Fibroblast of upper back skin (primary cell): ENCODE data around the gene RRP1.
A peak's percentile ranks its signal among the peaks of the same experiment; 100 is the strongest.

Experiments used
- DNase-seq: peaks from one replicate; pipeline ENCODE4 v3.0.0-alpha.2; 2013

The RRP1 gene

DNA sequence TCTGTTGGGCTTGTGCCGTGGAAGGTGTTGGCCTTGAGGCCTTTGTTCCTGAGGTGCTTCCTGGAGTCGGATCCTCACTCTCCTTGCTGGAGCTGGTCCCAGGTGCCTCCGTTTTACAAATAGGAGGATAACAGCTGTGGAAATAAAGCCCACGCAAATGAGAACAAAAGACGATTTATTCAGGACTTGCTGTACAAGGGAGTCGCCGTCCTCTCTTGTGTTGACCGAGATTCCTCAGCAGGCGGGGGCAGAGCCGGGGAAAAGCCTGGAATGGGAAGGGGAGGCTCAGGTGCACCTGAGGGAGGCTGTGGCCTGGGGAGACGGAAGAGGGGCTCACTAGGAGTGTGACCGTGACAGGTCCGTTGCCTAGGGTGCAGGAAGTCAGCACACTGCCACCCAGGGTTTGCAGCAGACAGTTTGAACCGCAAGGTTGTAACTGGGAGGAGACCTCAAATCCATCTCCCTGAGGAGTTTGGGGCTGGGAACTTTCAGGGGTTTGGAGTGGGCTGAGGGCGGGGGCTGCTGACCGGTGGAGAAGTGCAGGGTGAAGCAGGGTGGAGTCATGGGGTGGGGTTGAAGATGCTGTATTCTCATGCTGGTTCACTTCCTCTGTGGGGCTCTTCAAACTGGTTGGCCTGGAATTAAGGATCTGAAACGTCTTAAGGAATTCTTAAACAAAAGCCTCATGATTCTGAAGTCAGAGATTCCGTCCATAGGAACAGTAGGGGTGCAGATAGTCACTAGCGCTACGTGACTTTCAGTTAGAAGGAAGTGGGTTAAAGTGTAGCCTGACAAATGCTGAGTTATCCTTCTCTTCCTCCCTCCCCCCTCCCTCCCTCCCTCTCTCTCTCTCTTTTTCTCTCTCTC, 10.7 kb upstream of the RRP1 start:
- peak; percentile 10 for DNase-seq

DNA sequence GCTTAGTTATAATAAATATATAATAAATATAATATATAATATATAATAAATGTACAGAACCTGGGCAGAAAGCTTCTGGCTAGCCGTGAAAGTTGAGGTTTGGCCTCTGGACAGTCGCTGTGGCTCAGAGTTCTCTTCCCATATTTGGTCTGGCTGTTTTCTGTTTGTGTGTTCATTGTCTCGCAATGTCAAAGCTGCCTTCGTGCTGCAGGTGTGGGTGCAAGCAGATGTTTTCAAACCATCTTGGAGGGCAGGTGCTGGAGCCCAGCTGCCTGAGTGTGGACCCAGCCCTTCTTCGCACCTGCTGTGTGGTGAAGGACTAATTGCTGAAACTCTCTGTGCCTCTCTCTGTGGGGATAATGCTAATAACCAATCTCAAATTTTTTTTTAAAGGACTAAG, 9.7 kb upstream of the RRP1 start:
- no peak for DNase-seq

DNA sequence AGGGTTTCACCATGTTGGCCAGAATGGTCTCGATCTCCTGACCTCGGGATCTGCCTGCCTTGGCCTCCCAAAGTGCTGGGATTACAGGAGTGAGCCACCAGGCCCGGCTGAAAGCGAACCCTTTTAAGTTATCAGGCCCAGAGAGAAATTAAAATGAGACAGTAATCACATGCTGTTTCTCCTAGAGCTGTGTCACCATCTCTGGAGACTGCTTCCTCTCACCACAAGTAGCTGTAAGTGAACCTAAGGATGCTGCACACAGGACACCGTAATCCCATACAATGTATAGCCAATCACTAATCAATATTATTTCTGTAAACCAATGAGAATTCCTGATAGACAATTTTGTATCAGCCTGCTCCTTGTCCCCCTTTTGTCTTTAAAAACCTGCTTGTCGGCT, 7.5 kb upstream of the RRP1 start:
- DNase-seq: no peak

DNA sequence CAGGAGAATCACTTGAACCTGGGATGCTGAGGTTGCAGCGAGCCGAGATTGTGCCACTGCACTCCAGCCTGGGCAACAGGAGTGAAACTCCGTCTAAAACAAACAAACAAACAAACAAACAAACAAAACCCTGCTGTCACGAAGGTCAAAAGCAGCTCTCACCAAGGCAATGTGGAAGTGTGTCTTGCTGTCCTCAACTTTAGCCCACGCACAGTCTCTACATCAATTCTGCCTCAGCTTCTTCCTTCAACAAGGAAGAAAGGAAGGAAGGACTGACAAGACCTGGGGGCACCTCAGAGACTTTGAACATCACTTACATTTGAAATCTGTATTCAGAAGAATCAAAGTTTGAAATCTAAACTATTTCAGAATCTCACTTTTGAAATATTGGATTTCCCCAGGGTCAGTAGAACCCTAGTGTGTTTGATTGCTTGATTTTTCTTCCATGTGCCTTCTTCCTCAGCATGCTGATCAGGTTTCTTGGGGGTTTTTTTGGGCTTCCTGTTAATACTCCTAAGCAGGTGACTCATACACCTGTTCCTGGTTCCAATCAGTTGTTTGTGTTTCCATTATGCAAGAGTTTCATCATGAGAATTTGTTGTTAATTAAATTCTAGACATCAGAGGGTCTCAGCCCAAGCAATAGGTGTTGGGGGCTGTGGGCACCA, 6.8 kb upstream of the RRP1 start:
- no peak for DNase-seq

DNA sequence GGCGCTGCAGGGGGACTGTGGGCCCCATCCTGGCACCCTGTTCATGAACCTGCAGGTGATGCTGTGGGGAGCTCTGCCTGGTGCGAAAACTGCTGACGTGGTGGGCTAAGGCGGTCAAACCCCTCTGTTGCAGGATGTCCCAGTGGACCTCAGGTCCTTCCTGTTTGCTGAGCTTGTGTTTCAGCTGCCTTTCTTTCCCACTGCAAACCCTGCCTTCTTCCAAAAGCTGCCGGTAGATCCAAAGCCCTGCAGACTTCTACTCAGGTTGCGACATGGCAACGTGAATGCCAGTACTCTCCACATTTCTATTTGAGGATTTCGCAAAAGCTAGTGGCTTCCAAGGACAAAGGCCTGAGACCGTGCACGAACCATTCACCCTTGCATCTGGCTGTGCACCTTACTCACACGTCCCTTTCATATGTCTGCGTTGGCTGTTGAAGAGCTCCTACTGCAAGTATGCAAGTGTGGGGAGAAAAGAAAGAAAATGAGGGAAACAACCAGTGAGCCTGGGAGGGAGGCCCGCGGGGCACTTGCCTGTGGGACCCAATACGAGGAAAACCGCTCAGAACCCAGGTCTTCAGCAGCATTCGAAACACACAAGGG, 6.2 kb upstream of the RRP1 start:
- DNase-seq: no peak

DNA sequence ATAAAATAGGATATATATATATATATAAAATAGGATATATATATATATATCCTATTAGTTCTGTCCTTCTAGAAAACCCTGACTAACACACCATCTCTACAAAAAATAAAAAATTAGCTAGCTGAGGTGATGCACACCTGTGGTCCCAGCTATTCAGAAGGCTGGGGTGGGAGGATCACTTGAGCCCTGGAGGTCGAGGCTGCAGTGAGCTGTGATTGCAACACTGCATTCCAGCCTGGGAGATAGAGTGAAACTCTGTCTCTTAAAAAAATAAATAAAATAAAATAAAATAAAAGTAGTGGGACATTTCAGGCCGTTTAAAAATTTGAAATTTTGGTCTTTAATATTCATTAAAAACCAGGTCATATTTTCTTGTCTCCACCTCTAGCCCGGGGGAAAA, 4.2 kb upstream of the RRP1 start:
- no peak for DNase-seq

DNA sequence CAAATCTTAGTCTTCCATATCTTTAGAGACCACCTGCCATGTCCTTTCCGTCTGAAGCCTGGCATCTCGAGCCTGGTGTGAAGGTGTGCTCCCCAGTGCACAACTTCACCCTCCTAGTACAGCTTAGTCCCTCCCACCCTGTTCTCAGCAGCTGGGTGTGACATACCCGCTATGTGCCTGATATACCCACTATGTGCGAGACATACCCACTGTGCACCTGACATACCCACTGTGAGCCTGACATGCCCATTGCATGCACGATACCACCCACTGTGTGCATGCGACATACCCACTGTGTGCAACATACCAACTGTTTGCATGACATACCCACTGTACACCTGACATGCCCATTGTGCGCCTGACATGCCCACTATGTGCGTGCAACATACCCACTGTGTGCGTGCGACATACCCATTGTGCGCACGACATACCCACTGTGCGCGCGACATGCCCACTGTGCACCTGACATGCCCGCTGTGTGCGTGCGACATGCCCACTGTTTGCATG, 3.0 kb upstream of the RRP1 start:
- no peak for DNase-seq

DNA sequence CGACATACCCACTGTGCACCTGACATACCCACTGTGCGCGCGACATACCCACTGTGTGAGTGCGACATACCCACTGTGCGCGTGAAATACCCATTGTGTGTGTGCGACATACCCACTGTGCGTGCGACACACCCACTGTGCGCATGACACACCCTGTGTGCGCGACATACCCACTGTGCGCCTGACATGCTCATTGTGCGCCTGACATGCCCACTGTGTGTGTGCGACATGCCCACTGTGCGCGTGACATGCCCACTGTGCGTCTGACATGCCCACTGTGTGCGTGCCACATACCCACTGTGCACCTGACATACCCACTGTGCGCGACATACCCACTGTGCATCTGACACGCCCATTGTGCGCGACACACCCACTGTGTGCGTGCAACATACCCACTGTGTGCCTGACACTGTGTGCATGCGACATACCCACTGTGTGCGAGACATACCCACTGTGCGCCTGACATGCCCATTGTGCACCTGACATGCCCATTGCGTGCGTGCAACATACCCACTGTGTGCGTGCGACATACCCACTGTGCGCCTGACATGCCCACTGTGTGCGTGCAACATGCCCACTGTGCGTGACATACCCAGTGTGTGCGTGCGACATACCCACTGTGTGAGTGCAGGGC, 2.5 kb upstream of the RRP1 start:
- DNase-seq: no peak

DNA sequence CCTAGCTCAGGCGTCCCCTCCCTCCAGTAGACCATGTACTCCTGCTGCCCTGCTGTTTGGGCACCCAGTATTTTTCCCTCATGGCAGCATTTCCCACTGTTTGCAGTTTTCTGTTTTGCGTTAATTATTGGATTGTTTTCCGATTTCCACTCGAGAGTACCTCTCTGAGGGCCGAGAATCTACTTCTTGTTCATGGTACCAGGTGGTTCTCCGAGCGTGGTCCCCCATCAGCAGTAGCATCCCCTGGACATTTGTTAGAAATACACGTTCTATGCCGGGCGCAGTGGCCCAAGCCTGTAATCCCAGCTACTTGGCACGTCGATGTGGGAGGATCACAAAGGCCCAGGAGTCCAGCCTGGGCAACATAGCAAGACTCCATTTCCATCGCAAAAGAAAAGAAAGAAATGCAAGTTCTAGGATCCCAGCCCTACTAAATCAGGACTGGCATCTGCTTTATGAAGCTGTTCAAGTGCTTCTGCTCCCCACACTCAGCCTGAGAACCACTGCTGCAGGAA, 690 bp downstream of the RRP1 start:
- no peak for DNase-seq

DNA sequence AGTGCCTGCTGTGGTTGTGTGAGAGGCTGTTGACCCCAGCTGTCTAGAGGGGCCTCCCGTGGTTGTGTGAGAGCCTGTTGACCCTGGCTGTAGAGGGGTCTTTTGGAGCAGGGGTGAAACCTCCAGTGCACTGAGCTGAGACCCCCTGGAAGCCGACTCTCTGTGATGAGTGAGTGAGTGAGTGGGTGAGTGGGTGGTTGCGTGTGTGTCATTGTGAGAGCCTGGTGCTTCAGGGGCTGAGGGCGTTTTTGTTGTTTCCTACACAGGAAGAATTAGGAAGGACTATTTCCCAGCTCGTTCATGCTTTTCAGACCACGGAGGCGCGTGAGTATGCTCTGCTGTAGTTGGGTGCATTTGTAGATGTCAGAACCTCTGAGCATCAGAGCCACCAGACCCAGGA, 3.0 kb downstream of the RRP1 start:
- no peak for DNase-seq

DNA sequence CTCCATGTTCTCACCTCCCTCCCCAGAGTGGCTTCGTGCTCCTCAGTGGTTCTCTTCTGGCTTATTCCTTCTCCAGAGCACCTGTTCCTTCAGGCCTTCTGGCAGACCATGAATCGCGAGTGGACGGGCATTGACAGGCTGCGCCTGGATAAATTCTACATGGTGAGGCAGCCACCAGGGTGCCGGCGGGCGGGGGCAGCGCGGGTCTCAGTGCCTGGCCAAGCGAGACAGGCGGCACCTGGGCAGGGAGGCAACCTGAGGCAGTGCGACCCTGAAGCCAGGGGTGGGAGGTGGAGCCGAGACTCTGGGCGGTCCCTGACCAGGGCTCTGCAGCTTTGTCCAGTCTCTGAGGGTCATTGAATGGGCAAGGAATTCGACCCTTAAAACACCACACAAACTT, 3.9 kb downstream of the RRP1 start:
- no peak for DNase-seq

DNA sequence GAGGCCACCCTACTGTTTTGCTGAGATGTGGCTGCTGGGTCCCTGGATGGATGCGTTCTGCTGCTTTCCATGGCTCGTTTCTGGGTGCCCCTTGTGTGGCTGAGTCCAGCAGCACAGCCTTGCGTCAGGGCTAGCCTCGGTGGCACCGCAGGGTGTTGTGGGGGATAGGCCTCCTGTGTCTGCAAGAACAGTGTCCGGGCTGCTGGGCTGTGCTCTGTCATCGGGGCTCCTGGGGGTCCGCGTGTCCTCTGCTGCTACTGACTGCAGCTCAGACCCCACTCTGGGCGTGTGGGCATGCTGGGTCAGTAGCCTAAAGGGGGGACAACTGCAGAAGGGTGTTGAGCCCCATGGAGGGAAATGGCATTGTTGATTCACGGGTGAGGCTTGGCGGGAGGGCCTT, 4.9 kb downstream of the RRP1 start:
- DNase-seq: no peak

DNA sequence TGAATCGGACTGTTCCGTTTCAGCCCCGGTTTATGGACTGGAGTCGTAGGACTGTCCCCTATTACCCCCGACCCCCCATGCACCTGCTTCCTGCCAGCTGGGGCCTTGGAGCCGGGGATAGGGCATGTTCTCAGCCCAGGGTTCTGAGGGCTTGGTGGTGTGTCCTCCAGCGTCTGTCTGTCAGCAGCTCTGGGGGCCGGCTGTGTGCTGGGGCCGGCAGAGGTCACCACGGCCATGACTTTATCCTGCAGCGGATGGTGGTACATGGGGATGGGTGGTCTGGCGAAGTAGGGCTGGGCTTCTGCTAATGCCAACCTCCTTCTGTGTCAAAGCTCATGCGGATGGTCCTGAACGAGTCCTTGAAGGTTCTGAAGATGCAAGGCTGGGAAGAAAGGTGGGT, 5.5 kb downstream of the RRP1 start:
- DNase-seq: no peak

DNA sequence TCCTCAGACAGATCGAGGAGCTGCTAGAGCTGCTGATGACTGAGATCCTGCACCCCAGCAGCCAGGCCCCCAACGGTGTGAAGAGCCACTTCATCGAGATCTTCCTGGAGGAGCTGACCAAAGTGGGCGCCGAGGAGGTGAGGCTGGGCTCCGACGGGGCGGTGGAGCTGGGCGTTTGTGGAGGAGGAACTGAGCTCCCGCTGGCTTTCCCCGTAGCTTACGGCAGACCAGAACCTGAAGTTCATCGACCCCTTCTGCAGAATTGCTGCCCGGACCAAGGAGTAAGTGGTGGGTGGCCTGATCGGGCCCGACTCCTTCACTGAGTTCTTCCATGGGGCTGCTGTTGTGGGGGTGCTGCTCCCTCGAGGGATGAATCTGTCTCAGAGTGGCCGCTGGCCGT, 8.0 kb downstream of the RRP1 start:
- no peak for DNase-seq

DNA sequence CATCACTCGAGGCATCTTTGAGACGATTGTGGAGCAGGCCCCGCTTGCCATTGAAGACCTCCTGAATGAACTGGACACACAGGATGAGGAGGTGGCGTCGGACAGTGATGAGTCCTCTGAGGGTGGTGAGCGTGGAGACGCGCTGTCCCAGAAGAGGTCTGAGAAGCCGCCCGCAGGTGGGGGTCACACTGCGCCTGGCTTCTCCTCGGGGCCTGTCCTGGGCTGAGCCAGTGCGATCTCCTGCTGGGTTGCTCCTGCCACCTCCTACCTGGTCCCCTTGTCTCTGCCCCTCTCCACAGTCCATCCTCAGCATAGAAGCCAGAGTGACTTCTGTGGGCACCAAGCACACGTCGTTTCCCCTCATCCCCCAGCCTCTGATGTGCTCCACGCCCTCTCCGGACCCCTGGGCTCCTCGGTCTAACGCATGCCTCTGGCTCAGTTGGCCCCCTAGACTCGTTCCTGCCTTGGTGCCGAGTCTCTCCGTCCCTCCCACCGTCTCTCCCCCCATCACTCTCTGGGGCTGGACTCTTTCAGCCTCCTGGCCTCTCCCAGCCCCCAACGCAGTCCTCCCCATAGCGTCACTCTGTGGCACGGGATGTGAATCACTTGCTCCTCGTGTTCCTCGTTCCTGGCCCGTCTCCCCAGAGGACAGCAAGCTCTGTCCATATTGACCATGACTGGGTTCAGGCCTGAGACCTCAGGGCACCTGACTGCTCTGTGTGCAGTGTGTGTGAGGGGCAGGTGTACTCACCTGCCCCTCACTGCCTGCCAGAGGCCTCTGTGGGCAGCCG, 8.7 kb downstream of the RRP1 start:
- DNase-seq: no peak

DNA sequence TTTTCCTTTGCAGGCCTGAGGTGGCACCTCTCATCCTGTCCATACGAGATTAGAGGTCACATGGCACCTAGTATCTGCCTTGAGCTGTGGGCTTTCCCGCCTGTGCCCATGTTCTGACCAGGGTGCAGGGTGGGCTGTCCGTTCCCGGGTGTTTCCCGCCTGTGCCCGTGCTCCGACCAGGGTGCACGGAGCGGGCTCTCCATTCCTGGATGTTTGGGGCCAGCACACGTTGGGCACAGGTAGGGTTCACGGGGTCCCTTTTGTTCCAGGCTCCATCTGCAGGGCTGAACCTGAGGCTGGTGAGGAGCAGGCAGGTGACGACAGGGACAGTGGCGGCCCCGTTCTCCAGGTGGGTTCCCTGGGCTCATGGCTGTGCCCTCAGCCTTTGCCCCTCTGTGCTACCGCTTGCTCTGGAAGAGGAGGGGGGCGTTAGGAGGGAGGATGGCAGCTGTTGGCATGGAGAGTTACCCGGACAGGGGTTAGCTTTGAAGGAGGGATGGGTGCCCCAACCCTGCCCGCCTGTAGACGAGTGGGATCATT, 10.0 kb downstream of the RRP1 start:
- DNase-seq: no peak

DNA sequence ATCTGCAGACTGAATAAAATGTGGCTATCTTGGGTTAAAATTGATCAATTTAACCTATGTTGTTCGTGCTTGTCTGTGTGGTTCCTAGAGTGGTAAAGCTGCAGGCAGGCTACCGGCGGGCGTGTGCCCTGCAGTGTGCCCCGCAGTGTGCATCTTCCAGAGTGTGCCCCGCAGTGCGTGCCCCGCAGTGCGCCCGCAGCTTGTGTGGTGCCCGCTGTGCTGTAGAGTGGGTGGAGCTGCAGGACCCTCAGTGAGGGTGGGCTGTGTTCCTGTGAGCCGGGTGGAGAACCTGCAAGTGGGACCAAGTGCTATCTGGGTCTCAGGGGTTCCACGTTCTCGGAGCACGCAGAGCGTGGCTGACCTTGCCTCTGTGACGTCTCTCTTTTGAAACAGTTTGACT, 10.7 kb downstream of the RRP1 start:
- no peak for DNase-seq

DNA sequence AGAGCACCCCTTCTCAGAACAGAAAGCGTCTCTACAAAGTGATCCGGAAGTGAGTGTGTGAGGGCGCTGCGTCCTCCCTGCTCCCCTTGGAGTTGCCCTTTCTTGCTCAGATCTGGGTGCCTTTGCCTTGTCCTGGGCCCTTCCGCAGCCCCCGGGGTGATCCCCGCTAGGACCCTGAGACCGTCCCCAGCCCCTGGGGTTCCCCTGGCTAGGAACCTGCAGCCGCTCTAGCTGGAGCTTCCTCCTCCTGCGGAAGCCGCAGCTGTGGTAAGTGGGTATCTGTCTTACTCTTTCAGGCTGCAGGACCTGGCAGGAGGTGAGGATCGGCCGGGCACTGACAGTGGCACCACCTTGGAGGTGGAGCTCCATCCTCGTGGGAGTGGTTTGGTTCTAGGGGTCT, 11.2 kb downstream of the RRP1 start:
- DNase-seq: no peak

DNA sequence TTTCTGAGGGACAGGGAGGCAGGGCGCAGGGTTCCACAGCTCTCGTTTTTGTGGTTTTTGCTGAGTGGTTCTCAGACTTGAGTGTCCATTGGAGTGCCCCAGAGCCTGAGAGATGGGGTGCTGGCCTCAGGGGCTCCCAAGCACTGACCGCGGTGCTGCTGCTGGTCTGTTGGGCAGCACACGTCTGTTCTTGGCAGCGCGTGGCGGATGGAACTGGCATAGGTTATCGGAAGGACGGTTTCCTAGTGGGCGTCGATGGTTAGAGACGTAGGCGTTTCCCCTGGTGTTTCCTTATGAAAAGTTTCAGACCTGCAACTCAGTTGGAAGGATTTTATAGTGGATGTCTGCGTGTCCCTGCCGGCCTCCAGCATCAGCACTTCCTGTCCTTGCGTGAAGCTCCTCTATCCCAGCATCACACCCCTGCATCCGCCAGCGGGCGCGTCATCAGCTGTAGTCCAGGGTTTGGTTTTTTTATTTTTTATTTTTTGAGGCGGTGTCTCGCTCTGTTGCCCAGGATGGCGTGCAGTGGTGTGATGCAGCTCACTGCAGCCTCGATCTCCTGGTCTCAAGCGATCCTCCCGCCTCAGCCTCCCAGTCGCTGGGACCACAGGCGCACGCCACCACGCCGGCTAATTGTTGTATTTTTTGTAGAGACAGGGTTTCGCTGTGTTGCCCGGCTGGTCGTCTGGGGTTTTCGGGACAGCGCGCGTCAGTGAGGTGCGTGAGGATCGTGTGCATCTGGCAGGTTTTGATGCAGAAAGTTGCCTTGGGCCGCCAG, 11.8 kb downstream of the RRP1 start:
- DNase-seq: no peak

DNA sequence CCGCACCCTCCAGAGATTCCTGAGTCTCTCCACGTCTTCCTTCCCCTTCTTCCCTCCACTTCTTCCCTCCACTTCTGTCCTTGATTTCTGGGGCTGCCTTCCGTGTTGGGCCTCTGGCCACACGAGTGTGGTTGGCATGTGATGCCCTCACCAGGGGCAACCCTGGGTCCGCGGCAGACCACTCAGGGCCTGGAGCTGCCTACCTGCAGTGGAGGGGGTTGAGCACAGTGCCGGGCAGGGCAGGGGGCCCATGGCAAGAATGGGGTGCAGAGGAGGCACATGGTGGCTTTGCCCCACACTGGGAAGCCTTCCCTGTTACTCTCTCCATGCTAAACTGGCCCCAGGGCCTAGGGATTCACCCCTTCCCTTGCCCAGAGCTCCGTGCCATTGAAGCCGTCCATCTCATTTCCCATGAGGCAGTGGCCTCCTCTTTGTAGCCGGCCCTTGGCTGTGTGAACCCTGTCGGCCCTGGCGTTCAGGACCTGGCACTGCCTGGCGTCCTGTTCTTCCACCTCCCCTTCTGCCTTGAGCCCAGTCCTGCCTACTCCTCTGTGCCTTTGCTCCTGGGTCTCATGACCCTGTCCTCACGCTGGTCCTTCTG, 13.4 kb downstream of the RRP1 start:
- DNase-seq: no peak
